ENCODE data around the gene STC2.
"Not testable (repeated sequence)": the region's sequence is repeated elsewhere in the genome, so short reads cannot be mapped to it uniquely, and the experiment has no call there.

The STC2 gene

GRCh38 chr5:173327948-173328843 lies at the start of gene STC2:
TSS of gene STC2 (minus strand) at chr5:173328414. CDS start at chr5:173328193, 221 bp downstream.
- peak; percentile 85 for DNase-seq

- DNase-seq = no peak
Observed at GRCh38 chr5:173371400-173371799, 43.2 kb upstream of the STC2 start.

GRCh38 chr5:173363406-173363805 lies 35.2 kb upstream of the STC2 start:
- DNase-seq = not testable (repeated sequence)

- no peak for DNase-seq
Observed at GRCh38 chr5:173355561-173355960, 27.3 kb upstream of the STC2 start.

- DNase-seq = no peak
Observed at GRCh38 chr5:173354645-173355044, 26.4 kb upstream of the STC2 start.

GRCh38 chr5:173352366-173353349 lies 24.4 kb upstream of the STC2 start:
- no peak for DNase-seq

GRCh38 chr5:173342813-173343755 lies 14.9 kb upstream of the STC2 start:
- no peak for DNase-seq

GRCh38 chr5:173341961-173342430 lies 13.8 kb upstream of the STC2 start:
- DNase-seq = no peak

- no peak for DNase-seq
Observed at GRCh38 chr5:173340984-173341383, 12.8 kb upstream of the STC2 start.

- no peak for DNase-seq
Observed at GRCh38 chr5:173340451-173340850, 12.2 kb upstream of the STC2 start.

- DNase-seq = no peak
Observed at GRCh38 chr5:173339286-173339685, 11.1 kb upstream of the STC2 start.

GRCh38 chr5:173338380-173339015 lies 10.3 kb upstream of the STC2 start:
- DNase-seq = no peak

- DNase-seq = no peak
Observed at GRCh38 chr5:173334808-173335207, 6.6 kb upstream of the STC2 start.

GRCh38 chr5:173333925-173334661 lies 5.9 kb upstream of the STC2 start:
- no peak for DNase-seq

GRCh38 chr5:173331956-173332479 lies 3.8 kb upstream of the STC2 start:
- peak; percentile 95 for DNase-seq

- no peak for DNase-seq
Observed at GRCh38 chr5:173331287-173331686, 3.1 kb upstream of the STC2 start.

GRCh38 chr5:173330338-173331206 lies 2.4 kb upstream of the STC2 start:
- DNase-seq = no peak

GRCh38 chr5:173329491-173330337 lies 1.5 kb upstream of the STC2 start:
- DNase-seq = peak; percentile 77

Data from stimulated activated CD4-positive, alpha-beta T cell treated with anti-CD3 and anti-CD28 coated beads, Interleukin-15, amount 100 ng/mL, for 24 hours (primary cell).